GM18505 (cell line): Measurements from ENCODE around the gene IL20RA.
"Not testable (repeated sequence)": the region's sequence is repeated elsewhere in the genome, so short reads cannot be mapped to it uniquely, and the experiment has no call there.

Experiments
- ATAC-seq: cut with Tn5 transposase; IDR thresholded peaks from one replicate; pipeline ENCODE4 v1.9.1; 2021; ENCODE audit not compliant: unreplicated experiment
- POLR2A ChIP-seq: IDR thresholded peaks from 4 replicates; pipeline ENCODE4 v1.6.1; 2011; ENCODE audit warnings: borderline replicate concordance; ENCODE audit not compliant: insufficient read depth, insufficient read length; ENCODE audit errors: extremely low read depth

Gene IL20RA

DNA sequence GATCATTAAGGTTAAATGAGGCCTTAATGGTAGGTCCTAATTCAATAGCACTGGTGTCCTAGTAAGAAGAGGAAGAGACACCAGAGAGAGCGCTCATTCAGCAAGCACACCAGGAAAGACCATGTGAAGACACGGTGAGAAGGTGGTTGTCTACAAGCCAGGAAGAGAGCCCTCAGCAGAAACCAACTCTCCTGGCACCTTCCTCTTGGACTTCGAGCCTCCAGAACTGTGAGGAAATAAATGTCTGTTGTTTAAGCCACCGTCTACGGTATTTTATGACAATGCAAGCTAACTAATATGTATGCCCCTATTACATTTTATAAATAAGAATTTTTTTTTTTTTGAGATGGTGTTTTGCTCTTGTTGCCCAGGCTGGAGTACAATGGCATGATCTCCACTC, 59.3 kb downstream of the IL20RA start:
- TF ChIP-seq POLR2A = no peak
- no peak for ATAC-seq

DNA sequence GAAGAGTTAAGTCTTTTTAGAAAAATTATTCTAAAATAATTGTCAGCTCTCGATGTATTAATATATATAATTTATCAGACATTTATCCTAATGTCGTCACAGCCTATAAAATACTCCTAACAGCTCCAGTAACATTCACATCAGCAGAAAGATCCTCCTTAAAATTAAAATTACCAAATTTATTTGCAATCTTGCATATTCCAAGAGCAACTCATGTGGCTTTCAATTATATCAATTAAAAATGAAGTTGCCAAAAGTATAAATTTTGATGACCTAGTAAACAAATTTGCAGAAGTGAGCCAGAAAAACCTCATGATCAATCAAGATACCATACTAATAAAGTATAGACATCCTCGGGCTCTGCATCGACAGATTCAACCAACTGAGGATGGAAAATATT, 60.2 kb downstream of the IL20RA start:
- ATAC-seq = no peak
- no peak for TF ChIP-seq POLR2A

GRCh38 chr6:136983687-136984086, 61.1 kb downstream of the IL20RA start:
- TF ChIP-seq POLR2A = no peak
- ATAC-seq = no peak

GRCh38 chr6:136982928-136983327, 61.8 kb downstream of the IL20RA start:
- no peak for ATAC-seq
- TF ChIP-seq POLR2A = no peak

GRCh38 chr6:136980070-136980469, 64.7 kb downstream of the IL20RA start:
- no peak for TF ChIP-seq POLR2A
- ATAC-seq = no peak

- no peak for ATAC-seq
- no peak for TF ChIP-seq POLR2A
Observed at GRCh38 chr6:136979206-136979605, 65.6 kb downstream of the IL20RA start.

GRCh38 chr6:136977075-136977474, 67.7 kb downstream of the IL20RA start:
- no peak for ATAC-seq
- TF ChIP-seq POLR2A = no peak

DNA sequence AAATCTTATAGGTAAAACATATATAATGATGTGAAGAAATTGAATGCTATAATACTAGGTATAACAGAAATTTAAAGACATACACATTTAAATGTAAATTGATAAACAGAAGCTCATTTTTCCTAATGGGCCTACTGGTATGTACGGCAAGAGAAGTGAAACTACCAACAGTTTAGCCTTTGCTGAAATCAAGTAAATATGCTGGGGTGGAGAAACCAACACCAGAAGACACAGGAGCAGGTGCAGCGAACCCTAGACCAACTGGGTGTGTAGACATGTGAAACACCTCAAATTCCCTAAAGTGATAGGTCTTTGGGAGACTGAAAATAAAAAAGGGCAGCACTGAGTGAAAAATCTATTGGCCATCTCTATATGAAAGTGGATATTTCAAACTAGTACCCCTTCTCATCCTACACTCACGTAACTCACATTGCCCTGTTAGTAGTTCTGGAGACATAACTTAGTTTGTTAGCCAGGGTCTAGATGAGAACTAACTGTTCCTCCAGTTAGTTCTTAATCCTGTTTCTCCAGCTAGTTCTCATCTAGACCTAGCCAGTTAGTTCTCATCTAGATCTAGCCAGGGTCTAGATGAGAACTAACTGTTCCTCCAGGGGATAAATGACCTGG, 69.6 kb downstream of the IL20RA start:
- no peak for ATAC-seq
- TF ChIP-seq POLR2A = no peak

- ATAC-seq = not testable (repeated sequence)
Observed at GRCh38 chr6:136973781-136974180, 71.0 kb downstream of the IL20RA start.

GRCh38 chr6:136971609-136972008, 73.2 kb downstream of the IL20RA start:
- no peak for ATAC-seq
- no peak for TF ChIP-seq POLR2A

DNA sequence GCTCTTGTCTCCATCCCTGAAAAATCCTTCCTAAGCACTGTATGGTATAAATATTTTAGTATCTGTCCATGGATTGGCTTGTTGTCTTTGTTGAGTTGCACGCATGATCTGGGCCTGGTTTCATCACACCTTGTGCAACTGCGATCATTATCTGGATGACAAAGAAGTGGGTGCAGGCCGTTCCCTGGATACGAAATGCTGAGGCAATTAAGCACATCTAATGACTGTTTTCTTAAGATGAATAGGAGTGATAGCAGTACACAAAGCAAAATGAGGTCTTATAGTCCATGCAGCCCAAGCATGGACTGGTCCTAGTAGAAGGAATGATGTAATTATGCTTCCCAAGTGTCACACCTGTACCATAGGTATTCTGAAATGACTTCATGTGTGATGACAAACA, 74.8 kb downstream of the IL20RA start:
- no peak for ATAC-seq
- no peak for TF ChIP-seq POLR2A

DNA sequence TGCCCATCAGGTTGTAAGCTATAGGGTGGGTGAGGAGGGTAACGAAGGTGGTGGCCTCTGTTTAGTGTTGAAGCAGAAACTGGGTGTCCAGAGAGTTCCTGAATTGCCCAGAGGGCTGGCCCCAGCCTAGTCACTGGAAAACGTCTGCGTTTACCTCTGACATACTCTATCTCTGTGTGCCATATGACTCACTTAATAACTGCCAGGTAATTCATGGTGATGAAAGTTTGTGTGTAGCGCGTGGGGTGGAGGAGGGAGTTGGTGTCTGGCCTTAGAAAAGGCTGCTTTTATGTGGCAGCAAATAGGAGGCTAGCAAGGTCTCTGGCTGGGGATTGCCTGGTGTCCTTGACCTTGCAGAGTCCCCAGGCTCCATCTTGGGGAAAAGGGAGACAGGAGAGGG, 75.3 kb downstream of the IL20RA start:
- no peak for TF ChIP-seq POLR2A
- no peak for ATAC-seq

GRCh38 chr6:136968837-136969236, 75.9 kb downstream of the IL20RA start:
- ATAC-seq = no peak
- TF ChIP-seq POLR2A = no peak

GRCh38 chr6:136967876-136968752, 76.7 kb downstream of the IL20RA start:
- ATAC-seq = no peak
- TF ChIP-seq POLR2A = no peak
